Epithelial cell of esophagus (primary cell): ENCODE measurements around the gene OR5K4.

Experiments used
- DNase-seq: peaks from one replicate; pipeline ENCODE4 v3.0.0; 2010; ENCODE audit warnings: low read depth
- H3K4me3 ChIP-seq: 2 replicates; pipeline ENCODE4 v1.5.1; 2011; ENCODE audit warnings: mild to moderate bottlenecking, low read length, control low read depth
- TF ChIP-seq, protein P1 (sequence below): IDR thresholded peaks from 2 replicates; pipeline ENCODE4 v1.5.1; 2011; ENCODE audit warnings: low read depth, mild to moderate bottlenecking, low read length, control low read depth, inconsistent platforms; ENCODE audit not compliant: insufficient read depth; ENCODE audit errors: missing control alignments

The OR5K4 gene

DNA sequence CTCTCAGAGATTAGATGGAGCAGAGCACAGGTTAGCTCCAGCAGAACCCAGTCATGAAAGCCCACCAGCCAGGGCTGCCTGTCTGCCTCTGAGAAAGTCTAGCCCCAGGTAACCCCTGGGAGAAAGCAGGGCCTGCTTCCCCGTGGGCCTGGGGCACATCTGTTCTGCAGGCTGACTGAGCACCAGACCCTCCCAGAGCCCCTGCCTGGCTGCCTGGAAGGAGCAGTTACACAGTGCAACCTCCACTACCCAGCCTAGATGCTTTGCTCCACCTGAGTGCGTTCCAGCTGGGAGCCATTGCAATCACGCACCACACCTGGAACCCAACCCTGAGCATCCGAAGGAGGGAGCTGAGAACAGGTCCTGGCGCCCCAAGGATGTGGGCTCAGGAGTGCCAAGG, 24.7 kb upstream of the OR5K4 start:
- DNase-seq: no peak
- no peak overlapping the region for H3K4me3 ChIP-seq
- TF ChIP-seq, protein P1, sequence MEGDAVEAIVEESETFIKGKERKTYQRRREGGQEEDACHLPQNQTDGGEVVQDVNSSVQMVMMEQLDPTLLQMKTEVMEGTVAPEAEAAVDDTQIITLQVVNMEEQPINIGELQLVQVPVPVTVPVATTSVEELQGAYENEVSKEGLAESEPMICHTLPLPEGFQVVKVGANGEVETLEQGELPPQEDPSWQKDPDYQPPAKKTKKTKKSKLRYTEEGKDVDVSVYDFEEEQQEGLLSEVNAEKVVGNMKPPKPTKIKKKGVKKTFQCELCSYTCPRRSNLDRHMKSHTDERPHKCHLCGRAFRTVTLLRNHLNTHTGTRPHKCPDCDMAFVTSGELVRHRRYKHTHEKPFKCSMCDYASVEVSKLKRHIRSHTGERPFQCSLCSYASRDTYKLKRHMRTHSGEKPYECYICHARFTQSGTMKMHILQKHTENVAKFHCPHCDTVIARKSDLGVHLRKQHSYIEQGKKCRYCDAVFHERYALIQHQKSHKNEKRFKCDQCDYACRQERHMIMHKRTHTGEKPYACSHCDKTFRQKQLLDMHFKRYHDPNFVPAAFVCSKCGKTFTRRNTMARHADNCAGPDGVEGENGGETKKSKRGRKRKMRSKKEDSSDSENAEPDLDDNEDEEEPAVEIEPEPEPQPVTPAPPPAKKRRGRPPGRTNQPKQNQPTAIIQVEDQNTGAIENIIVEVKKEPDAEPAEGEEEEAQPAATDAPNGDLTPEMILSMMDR: no peak

DNA sequence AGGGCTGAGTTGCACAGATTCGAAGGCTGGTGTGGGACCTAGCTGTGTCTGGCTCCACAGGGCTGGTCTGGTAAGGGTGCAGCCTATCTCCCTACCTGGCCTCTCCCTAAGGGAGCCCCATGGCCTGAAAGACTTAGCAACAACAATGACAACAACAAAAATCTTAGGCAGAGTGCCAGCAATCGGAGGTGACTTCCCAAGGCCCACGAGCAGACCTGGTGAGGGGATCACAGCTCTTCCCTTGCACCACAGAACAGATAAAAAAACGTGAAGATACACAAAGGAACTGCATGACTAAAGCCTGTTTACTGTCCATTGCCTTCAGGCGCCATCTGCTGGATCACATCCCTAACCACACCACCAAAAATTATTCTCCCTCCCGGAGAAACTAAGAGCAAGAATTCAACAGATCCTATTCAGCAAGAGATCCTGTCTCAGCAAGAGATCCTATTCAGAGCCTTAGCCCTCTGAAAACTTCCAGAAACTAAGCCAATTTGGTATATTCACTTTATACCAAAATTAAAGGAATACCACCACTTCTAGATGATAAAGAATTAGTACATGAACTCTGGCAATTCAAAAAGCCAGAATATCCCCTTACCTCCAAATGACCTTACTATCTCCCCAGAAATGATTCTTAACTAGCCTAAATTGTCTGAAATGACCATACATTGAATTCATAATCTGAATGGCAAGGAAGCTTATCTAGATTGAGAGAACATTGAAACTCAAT, 24.1 kb upstream of the OR5K4 start:
- TF ChIP-seq, protein P1: peak; percentile 89
- H3K4me3 ChIP-seq: no peak overlapping the region
- DNase-seq: peak; percentile 69

DNA sequence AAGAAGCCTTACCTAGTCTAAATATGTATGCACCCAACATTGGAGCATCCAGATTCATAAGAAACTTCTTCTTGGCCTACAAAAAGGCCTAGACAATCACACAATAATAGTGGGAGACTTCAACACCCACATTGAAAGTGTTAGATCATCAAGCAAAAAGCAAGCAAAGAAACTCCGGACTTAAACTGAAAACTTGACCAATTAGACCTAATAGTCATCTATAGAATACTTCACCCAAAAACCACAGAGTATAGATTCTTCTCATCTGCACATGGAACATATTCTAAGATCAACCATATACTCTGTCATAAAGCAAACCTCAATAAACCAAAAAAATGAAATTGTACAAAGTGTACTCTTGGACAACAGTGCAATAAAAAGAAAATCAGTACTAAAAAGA, 22.3 kb upstream of the OR5K4 start:
- no peak for DNase-seq
- TF ChIP-seq, protein P1: no peak

DNA sequence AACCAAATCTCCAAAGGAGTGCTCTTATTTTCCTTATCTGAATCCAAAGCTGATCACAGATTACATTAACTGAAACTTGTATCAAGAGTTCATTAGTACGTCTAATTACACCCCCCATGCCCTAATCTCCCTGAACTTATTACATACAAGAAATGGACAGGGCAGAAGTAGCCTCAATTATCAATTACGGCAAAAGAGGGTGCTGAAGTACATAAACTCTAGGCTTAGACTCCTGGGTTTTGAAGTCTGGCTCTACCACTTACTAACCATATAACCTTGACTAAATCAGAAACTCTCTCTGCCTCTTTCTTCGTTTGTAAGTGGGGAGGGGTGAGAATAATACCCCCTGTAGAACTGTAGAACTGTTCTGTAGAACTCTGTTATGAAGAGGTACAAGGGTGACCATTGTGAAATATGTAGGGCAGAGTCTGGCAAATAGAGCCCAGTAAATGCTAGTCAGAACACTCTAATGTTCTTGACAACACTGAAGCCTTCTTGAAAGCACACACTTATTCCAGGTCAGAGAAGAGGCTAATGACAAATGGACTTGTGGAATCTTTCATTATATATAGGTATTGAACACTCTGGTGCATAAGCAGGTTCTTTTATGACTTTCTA, 19.6 kb upstream of the OR5K4 start:
- peak; percentile 65 for DNase-seq
- H3K4me3 ChIP-seq: no peak overlapping the region
- TF ChIP-seq, protein P1: peak; percentile 46

More for the DNA sequence above, 22.3 kb upstream of the OR5K4 start:
- no peak overlapping the region for H3K4me3 ChIP-seq

DNA sequence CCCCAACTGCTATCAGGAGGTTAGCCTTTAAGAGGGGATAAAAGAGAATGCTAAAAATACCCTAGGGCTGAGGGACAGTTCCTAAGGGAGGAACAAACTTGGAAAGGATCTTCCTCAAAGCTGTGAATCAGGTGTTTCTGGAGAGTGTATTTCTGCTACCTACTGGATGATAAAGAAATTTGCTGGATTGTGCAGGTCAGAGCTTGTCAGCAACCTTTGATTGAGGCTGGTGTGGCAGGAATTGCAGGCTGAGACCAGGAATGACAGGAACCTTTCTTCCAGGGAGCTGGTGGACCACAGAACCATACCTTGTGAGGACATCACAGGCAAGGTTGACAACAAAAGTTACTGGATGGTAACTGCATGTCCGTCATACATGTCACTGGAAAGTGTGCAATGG, 14.6 kb upstream of the OR5K4 start:
- peak; percentile 64 for DNase-seq
- TF ChIP-seq, protein P1: no peak
- H3K4me3 ChIP-seq: no peak overlapping the region

DNA sequence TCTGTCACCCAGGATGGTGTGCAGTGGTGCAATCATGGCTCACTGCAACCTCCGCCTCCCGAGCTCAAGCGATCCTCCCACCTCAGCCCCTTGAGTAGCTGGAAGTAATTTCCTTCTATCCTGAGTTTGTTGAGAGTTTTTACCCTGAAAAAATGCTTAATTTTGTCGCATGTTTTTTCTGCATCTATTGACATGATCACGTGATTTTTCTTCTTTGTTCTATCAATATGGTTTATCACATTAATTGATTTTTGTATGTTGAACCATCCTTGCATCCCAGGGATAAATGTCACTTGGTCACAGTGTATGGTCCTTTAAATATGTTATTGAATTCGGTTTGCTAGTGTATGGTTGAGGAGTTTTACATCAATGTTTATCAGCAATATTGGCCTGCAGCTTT, 11.9 kb upstream of the OR5K4 start:
- no peak for DNase-seq
- TF ChIP-seq, protein P1: no peak
- H3K4me3 ChIP-seq: no peak overlapping the region
